Activated CD8-positive, alpha-beta memory T cell treated with anti-CD3 and anti-CD28 coated beads, Interleukin-2, amount 50 U/mL, for 24 hours (primary cell): Measurements from ENCODE around the gene TUT4.

Experiments used
- DNase-seq: peaks from one replicate; pipeline ENCODE4 v3.0.0-alpha.2; 2020; ENCODE audit errors: extremely low read depth

Gene TUT4

DNA sequence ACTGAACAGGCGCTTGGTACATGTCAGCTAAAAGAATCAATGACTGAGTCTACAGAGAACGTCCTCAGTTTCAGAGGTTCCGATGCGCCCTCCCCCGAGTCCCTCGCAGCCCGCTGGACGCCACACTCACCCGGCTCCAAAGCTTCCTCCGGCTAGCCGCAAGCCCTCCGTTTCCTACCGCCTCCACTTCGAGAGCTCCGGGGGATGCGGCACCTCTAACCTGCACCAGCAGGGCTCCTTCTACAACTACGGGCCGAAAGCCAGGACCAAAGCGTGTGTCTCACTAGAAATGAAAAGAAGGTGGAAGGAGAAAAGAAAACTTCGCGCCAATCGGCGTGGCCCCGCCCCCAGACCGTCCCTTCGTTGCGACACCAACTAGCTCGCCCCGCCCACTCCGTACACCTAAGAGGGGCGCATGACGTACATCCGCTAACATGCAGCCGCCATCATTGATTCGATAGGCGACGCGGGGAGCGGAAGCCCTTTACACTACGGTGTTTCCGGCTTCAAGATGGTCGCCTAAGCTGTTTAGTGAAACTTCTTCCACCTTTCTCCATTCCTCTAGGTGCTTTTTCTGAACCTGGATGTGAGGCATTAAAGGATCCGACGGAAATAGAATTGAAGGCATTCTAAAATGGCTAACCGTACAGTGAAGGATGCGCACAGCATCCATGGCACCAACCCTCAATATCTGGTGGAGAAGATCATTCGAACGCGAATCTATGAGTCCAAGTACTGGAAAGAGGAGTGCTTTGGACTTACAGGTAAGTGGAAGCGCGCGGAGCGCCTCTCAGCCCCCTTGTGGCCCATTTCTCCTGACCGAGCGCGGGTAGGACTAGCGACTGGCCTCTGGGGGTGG lies 148.5 kb downstream of the TUT4 start, which contains the start of the genes ORC1 and PRPF38A:
Gene ORC1 (minus strand): TSS at position 308 of the 859 bp plus-strand sequence. CDS start 2,200 bp downstream, outside the sequence.
Gene PRPF38A (plus strand): TSS at position 487 of the 859 bp plus-strand sequence. CDS start 148 bp downstream, at position 635.
- DNase-seq = peak; percentile 91

DNA sequence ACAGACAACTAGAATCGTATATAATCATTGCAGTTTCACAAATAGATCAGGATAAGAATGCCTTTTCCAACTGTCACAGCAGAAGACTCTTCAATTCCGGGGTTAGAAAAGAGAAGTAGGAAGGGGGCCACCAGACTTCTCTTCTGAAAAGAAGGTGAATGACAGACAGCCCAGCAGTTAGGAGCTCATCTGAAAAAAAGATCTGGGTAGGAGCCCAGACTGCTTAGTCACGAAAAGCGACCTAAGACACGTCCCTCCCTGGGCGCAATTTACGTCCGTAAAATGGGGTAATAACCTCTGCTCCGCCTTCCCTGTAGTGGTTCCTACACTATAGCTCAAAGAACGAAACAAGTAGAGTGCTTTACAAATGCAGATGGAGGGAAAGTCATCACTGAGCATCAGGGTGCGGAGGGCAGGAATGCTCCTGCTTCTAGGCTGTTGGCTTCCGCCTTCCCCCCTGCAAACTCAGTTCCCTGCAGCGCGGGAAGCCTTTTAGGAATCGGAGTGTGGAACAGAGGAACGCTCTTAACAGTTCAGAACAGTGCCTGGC lies 149.3 kb downstream of the TUT4 start:
- peak; percentile 2 for DNase-seq

GRCh38 chr1:52402860-52403240 lies 150.0 kb downstream of the TUT4 start:
- DNase-seq = no peak

DNA sequence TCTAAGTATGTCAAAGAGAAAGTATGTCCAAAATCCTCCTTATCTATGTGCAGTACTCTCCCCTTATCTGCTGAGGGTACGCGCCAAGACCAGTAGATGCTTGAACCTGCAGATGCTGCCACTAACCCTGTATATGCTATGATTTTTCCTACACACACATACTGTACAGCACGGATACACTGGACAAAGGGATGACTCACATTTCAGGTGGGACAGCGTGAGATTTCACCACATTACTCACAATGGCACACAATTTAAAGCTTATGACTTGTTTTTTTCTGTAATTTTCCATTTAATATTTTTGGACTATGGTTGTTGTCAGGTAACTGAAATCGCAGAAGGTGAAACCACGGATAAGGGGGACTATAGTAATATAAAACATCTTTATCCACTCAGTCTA lies 152.8 kb downstream of the TUT4 start:
- no peak for DNase-seq

- no peak for DNase-seq
These were observed 153.3 kb downstream of the TUT4 start for GRCh38 chr1:52399629-52400028.

DNA sequence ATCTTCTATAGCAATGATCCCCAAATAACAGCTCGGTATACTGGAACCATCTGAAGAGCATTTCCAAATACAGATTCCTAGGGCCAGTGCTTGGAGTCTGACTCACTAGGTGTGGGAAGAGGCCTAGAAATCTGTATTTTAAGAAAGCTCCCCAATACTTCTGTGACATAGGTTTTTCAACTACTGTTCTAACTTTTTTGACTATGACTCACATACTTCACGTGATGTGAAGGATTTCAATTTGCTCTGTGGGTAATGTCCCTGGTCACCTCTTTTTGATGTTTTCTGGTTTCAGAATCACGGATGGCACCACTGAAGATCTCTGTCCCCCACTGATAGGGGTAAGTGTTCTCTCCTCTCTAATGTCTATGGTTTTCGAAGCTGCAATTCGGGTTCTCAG lies 159.7 kb downstream of the TUT4 start:
- no peak for DNase-seq

GRCh38 chr1:52386458-52386857 lies 166.4 kb downstream of the TUT4 start:
- no peak for DNase-seq

- DNase-seq = no peak
These were observed 167.5 kb downstream of the TUT4 start for GRCh38 chr1:52385376-52385775.
